Glutamatergic neuron (in vitro differentiated cells): ENCODE results near the gene CNTNAP2. TPM values are rescaled to one million over a fixed set of nuclear protein-coding genes. Genes with fewer than 3 reads are reported as not detected.

ENCODE experiments used
- DNase-seq: peaks from one replicate; pipeline ENCODE4 v3.0.0; 2022
- H3K27ac Mint-ChIP-seq: one replicate; pipeline ENCODE4 v1.8.0; 2020; ENCODE audit warnings: mild to moderate bottlenecking, mixed read lengths, inconsistent platforms; ENCODE audit not compliant: unreplicated experiment
- H3K27me3 Mint-ChIP-seq: one replicate; pipeline ENCODE4 v1.8.0; 2020; ENCODE audit warnings: mild to moderate bottlenecking, moderate library complexity, mixed read lengths, inconsistent platforms; ENCODE audit not compliant: unreplicated experiment
- H3K36me3 Mint-ChIP-seq: one replicate; pipeline ENCODE4 v1.8.0; 2020; ENCODE audit warnings: mild to moderate bottlenecking, mixed read lengths, inconsistent platforms; ENCODE audit not compliant: unreplicated experiment
- H3K4me1 Mint-ChIP-seq: one replicate; pipeline ENCODE4 v1.8.0; 2020; ENCODE audit warnings: mild to moderate bottlenecking, low read depth, mixed read lengths, inconsistent platforms; ENCODE audit not compliant: unreplicated experiment
- H3K4me3 Mint-ChIP-seq: one replicate; pipeline ENCODE4 v1.8.0; 2020; ENCODE audit warnings: mild to moderate bottlenecking, mixed read lengths, inconsistent platforms; ENCODE audit not compliant: unreplicated experiment
- H3K9me3 Mint-ChIP-seq: one replicate; pipeline ENCODE4 v1.8.0; 2020; ENCODE audit warnings: mild to moderate bottlenecking, moderate library complexity, mixed read lengths, inconsistent platforms; ENCODE audit not compliant: unreplicated experiment
- CTCF ChIP-seq: fragments of 200-600 bp; sonication (generic); IDR thresholded peaks from one replicate; pipeline ENCODE4 v1.5.0; 2021; ENCODE audit not compliant: partially characterized antibody, unreplicated experiment
- total RNA-seq: library from RNA; stranded (reverse); fragmentation: NEBNext Ultra II Directional; extraction: Animal tissue kit (Norgen Biotek cat#: 25700); gene quantifications from one replicate; pipeline ENCODE4 v1.2.1, GENCODE V29; 2021; ENCODE audit not compliant: unreplicated experiment

Gene CNTNAP2
- total RNA-seq, 1 donor from 2014 or later: 25.8 TPM

GRCh38 chr7:146681487-146681886 lies 564.9 kb downstream of the CNTNAP2 start:
- TF ChIP-seq CTCF: no peak
- Mint-ChIP-seq H3K27me3 (no peaks in the 10 kb centered on the region), H3K36me3 (no peaks in the 10 kb centered on the region), H3K27ac (no peak overlapping the region), H3K4me3 (no peak overlapping the region), H3K4me1 (no peaks in the 10 kb centered on the region), H3K9me3 (no peaks in the 10 kb centered on the region)
- DNase-seq: no peak

GRCh38 chr7:146683439-146683838 lies 566.8 kb downstream of the CNTNAP2 start:
- TF ChIP-seq CTCF: no peak
- Mint-ChIP-seq H3K4me3 (no peak overlapping the region), H3K27me3 (no peaks in the 10 kb centered on the region), H3K27ac (no peak overlapping the region), H3K9me3 (no peaks in the 10 kb centered on the region), H3K4me1 (no peaks in the 10 kb centered on the region), H3K36me3 (no peaks in the 10 kb centered on the region)
- DNase-seq: no peak

DNA sequence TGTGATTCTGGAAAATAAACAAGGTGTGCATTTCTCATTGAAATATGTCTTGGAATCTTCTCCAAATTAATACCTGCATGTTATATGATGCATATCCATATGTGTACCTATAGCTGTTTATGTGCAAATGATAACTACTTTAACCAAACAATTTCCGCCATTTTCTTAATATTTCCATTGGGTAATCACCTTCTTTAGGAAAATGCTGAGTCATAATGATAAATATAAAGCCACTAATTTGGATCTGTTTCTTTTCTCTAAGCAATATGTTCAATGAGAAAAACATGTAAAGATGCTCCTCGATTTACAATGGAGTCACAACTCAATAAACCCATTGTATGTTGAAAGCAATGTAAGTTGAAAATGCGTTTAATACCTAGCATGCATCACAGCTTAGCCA lies 574.4 kb downstream of the CNTNAP2 start:
- H3K36me3 Mint-ChIP-seq: no peaks in the 10 kb centered on the region
- H3K4me3 Mint-ChIP-seq: no peak overlapping the region
- H3K4me1 Mint-ChIP-seq: no peaks in the 10 kb centered on the region
- H3K9me3 Mint-ChIP-seq: no peaks in the 10 kb centered on the region
- H3K27ac Mint-ChIP-seq: no peak overlapping the region
- no peaks in the 10 kb centered on the region for H3K27me3 Mint-ChIP-seq
- DNase-seq: no peak
- no peak for TF ChIP-seq CTCF

GRCh38 chr7:146698995-146699610 lies 582.5 kb downstream of the CNTNAP2 start:
- H3K27me3 Mint-ChIP-seq: no peaks in the 10 kb centered on the region
- H3K36me3 Mint-ChIP-seq: no peaks in the 10 kb centered on the region
- no peak overlapping the region for H3K27ac Mint-ChIP-seq
- no peak for TF ChIP-seq CTCF
- no peaks in the 10 kb centered on the region for H3K9me3 Mint-ChIP-seq
- H3K4me1 Mint-ChIP-seq: no peaks in the 10 kb centered on the region
- H3K4me3 Mint-ChIP-seq: no peak overlapping the region
- no peak for DNase-seq

DNA sequence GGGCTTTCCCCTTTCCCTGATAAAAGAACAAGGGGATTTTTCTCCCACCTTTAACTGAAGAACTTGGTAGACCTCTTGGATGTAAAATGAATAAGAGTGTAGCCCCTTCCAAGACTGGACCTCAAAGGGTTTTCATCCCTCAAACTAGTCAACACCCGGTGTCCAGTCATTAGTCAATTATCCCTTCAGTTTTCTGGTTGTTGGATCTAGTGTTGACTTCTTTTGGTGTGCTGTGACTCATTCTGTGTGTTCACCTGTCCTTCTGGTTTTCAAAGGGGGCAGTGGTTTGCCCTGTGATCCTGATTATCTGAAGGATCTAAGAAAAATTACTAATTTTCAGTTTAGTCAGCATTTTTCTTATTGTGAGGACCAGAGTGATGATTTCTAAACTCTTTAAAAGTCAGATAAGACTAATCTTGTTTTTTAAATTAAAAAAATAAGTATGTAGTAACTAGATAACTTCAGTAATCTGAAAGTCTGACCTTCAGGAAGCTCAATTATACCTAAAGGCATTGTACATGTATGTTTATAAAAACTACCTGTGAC lies 583.5 kb downstream of the CNTNAP2 start:
- TF ChIP-seq CTCF: no peak
- H3K27ac Mint-ChIP-seq: no peak overlapping the region
- no peaks in the 10 kb centered on the region for H3K36me3 Mint-ChIP-seq
- no peak overlapping the region for H3K4me3 Mint-ChIP-seq
- no peaks in the 10 kb centered on the region for H3K9me3 Mint-ChIP-seq
- H3K4me1 Mint-ChIP-seq: no peaks in the 10 kb centered on the region
- no peak for DNase-seq
- no peaks in the 10 kb centered on the region for H3K27me3 Mint-ChIP-seq
